ENCODE measurements around the gene DAB1.

DNA sequence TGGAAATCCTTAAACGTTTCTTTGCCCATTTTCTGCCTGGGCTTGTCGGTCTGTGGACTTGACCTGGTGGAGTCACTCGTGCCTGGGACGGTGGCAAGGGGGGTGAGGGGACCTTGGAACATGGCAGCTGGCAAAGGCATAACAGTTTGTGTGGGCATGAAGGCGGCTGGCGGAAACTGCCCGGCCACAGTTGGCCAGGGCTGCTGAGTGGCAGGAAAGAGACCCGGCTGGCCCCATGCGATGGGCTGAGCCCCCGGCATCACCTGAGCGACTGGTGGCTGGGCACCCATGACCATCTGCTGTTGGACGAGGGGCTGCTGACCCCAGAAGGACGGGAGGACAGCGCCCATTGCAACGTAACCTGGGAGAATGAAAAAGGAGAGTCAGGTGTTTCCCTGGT lies 408.8 kb downstream of the DAB1 start:
- TF ChIP-seq, protein P1, sequence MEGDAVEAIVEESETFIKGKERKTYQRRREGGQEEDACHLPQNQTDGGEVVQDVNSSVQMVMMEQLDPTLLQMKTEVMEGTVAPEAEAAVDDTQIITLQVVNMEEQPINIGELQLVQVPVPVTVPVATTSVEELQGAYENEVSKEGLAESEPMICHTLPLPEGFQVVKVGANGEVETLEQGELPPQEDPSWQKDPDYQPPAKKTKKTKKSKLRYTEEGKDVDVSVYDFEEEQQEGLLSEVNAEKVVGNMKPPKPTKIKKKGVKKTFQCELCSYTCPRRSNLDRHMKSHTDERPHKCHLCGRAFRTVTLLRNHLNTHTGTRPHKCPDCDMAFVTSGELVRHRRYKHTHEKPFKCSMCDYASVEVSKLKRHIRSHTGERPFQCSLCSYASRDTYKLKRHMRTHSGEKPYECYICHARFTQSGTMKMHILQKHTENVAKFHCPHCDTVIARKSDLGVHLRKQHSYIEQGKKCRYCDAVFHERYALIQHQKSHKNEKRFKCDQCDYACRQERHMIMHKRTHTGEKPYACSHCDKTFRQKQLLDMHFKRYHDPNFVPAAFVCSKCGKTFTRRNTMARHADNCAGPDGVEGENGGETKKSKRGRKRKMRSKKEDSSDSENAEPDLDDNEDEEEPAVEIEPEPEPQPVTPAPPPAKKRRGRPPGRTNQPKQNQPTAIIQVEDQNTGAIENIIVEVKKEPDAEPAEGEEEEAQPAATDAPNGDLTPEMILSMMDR (IDR thresholded peaks at IDR 0.05): no peak
- TF ChIP-seq POLR2A (IDR thresholded peaks at IDR 0.05): no peak
